Measurements from ENCODE around the gene TUBA1C.

DNA sequence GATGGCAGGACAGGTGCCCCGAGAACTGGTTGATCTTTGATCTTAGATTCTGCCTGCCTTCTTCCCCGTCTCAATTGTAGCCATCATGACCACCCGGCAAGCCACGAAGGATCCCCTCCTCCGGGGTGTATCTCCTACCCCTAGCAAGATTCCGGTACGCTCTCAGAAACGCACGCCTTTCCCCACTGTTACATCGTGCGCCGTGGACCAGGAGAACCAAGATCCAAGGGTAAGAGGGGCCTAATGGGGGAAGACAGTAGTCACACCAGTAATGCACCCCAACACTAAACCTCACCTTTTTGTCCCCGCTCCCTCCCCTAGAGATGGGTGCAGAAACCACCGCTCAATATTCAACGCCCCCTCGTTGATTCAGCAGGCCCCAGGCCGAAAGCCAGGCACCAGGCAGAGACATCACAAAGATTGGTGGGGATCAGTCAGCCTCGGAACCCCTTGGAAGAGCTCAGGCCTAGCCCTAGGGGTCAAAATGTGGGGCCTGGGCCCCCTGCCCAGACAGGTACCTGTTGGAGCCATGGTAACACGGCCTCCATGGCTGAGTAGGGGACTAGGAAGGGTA lies 58.7 kb downstream of the TUBA1C start:
- TF ChIP-seq POLR2A (IDR thresholded peaks at IDR 0.05), result no peak
- TF ChIP-seq, protein P1, sequence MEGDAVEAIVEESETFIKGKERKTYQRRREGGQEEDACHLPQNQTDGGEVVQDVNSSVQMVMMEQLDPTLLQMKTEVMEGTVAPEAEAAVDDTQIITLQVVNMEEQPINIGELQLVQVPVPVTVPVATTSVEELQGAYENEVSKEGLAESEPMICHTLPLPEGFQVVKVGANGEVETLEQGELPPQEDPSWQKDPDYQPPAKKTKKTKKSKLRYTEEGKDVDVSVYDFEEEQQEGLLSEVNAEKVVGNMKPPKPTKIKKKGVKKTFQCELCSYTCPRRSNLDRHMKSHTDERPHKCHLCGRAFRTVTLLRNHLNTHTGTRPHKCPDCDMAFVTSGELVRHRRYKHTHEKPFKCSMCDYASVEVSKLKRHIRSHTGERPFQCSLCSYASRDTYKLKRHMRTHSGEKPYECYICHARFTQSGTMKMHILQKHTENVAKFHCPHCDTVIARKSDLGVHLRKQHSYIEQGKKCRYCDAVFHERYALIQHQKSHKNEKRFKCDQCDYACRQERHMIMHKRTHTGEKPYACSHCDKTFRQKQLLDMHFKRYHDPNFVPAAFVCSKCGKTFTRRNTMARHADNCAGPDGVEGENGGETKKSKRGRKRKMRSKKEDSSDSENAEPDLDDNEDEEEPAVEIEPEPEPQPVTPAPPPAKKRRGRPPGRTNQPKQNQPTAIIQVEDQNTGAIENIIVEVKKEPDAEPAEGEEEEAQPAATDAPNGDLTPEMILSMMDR (IDR thresholded peaks at IDR 0.05), result no peak
